Camera-type eye (tissue), 1 donor: Measurements from ENCODE around the gene PIP5K1A. TPM values are rescaled to one million over a fixed set of nuclear protein-coding genes. Genes with fewer than 3 reads are reported as not detected.

Experiments used
- total RNA-seq: library from RNA; depleted of rRNA; stranded (reverse); fragments of >200 nt; gene quantifications from one replicate; pipeline ENCODE4 v1.2.3, GENCODE V29; 2014

The PIP5K1A gene, protein sequence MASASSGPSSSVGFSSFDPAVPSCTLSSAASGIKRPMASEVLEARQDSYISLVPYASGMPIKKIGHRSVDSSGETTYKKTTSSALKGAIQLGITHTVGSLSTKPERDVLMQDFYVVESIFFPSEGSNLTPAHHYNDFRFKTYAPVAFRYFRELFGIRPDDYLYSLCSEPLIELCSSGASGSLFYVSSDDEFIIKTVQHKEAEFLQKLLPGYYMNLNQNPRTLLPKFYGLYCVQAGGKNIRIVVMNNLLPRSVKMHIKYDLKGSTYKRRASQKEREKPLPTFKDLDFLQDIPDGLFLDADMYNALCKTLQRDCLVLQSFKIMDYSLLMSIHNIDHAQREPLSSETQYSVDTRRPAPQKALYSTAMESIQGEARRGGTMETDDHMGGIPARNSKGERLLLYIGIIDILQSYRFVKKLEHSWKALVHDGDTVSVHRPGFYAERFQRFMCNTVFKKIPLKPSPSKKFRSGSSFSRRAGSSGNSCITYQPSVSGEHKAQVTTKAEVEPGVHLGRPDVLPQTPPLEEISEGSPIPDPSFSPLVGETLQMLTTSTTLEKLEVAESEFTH
- 117 TPM for total RNA-seq

DNA sequence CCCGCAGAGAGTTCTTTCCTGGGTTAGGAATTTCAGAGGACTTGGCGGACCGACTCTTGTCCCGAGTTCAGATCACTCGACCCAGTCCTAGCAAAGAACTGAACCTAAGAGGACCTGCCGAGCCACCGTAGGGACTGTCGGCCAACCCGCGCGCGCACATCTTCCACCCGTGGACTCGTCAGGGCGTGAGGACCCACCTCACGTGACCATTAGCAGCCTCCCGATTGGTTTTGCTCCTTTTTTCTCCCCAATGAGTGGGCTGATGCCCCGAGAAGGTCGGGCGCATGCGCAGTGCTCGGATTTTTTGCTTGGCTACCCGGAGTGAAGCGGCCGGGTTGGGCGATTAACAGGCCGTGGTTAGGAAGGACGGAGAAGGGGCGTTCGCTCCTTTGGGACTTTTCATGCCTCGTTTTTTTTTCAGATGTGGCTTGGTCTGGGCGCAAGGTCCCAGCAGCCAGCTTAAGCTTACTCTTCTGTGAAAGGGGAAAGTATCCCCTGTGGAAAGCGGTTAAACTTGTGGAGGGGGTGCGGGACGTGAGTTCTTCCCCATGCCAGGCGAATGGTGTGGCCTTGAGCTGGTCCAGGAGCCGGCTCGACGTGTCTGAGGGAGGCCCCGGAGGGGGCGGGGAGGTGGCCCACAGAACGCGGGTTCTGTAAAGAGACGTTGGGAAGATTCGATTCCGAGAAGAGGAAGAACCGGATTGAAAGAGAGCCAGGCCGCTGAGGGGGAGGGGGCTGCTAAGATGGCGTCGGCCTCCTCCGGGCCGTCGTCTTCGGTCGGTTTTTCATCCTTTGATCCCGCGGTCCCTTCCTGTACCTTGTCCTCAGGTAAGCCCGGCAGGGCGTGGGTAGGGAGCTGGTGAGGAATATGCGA is at the start of gene PIP5K1A:
Gene PIP5K1A (plus strand): TSS at position 299 of the 874 bp plus-strand sequence. CDS start 445 bp downstream, at position 744.

DNA sequence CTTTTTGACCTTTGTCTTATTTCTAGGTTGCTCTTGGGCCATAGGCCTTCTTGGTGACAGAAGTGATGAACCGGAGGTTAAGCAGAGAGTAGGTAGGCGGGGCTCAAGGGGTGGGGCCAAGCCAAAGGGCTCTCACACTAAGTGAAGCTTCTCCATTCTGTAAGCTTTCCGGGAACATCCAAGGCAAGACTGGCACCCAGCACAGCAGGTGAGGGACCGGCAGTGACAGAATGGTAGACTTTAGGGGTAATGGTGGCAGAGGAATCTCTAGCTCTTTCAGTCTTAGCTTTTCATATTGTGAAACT is 41.9 kb upstream of the PIP5K1A start, which contains the start of gene TNFAIP8L2:
Gene TNFAIP8L2 (plus strand): TSS at position 135 of the 305 bp plus-strand sequence. CDS start 2,049 bp downstream, outside the sequence.

DNA sequence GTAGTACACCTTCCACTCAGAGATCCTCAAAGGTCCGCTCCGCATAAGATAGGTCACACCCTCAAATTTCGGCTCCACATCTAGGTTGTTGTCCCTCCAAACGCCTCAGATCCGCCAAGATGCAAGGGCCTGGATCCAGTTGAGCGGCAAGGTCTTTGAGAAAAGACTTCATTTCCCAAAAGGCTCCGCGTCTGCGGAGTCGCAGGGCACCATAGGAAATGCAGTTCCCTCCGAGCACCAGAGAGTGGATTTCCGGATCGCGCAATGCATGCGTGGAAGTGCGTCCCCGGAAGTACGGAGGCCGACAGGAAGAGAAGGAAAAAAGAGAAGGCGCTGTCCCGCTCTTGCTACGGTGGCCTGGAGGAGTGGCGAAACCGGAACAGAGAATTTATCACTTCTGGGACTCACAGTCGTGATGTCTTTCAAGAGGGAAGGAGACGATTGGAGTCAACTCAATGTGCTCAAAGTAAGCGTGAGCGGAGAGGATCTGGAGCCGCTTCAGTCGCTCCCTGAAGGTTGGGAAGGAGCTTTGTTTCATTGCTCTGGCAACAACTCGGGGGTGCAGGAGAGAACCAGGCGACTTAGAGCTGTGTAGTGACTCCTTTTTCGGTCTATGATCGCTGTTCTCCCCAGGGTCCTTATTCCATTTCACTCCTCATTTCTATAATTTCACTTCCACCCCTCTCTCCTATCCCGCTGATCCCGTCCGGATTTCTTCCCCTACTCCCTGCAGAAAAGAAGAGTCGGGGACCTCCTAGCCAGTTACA is 32.4 kb upstream of the PIP5K1A start, which contains the start of the genes LYSMD1 and SCNM1:
Gene LYSMD1 (minus strand): TSS at position 165 of the 767 bp plus-strand sequence. CDS start 644 bp downstream, outside the sequence.
Gene SCNM1 (plus strand): TSS at position 407 of the 767 bp plus-strand sequence. CDS start 9 bp downstream, at position 416.

DNA sequence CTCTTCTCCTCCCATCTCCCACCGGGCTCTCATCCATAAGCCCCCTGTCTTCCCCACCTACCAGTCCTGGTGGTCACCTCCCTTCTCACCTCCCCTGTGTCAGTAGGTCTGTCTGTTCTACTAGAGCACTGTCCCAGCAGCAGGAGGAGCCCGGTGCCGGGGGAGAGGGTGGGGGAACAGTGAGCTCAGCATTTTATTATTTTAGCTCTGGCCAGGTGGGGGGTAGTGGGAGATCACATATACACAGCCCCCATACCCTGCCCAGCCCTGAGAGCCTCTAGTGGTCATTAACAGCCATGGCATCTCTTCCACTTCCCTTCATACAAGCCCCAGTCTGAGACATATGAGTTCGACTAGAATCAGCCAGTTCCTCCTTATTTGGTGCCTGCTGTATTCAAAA is 22.5 kb upstream of the PIP5K1A start, which contains the start of gene TMOD4:
Gene TMOD4 (minus strand): TSS at position 119 of the 400 bp plus-strand sequence. CDS start 1,106 bp downstream, outside the sequence.

DNA sequence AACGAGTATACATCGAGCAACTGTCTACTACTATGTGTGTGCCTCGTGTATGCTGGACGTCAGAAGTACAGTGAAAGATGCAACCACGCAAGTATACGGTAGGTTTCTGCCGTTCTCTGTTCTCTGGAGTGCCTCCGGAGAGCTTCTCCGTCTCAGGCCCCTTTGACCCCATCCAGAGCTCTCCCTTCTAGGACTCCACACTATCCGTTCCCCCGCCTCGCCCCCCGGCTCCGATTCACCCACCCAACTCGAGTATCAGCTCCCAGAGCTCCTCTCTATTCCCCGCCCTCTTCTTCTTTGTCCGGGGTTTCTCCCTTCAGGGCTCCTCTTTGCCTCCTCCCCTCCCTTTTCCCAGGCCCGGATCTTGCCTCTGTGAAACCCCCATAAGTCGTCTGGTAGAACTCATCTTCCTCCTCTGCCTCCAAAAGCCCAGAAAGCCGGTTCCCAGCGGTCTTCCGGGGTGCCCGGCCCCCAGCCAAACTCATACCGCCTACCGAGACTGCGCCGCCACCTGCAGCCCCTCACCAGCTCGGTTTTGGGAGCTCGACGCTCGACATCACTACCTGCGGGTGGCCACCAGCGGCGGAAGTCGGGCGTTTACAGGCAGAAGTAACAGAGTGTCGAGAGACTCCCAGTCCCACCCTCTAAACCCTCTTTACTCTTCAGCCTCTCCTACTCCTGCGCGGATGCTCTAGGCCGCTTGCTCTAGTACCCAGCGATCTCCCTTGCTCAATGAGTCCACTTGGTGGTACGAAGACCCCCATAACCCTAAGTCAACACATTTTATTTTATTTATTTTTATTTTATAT is 8.5 kb upstream of the PIP5K1A start, which contains the start of gene VPS72:
Gene VPS72 (minus strand): TSS at position 561 of the 809 bp plus-strand sequence. CDS start 76 bp downstream, at position 485.

DNA sequence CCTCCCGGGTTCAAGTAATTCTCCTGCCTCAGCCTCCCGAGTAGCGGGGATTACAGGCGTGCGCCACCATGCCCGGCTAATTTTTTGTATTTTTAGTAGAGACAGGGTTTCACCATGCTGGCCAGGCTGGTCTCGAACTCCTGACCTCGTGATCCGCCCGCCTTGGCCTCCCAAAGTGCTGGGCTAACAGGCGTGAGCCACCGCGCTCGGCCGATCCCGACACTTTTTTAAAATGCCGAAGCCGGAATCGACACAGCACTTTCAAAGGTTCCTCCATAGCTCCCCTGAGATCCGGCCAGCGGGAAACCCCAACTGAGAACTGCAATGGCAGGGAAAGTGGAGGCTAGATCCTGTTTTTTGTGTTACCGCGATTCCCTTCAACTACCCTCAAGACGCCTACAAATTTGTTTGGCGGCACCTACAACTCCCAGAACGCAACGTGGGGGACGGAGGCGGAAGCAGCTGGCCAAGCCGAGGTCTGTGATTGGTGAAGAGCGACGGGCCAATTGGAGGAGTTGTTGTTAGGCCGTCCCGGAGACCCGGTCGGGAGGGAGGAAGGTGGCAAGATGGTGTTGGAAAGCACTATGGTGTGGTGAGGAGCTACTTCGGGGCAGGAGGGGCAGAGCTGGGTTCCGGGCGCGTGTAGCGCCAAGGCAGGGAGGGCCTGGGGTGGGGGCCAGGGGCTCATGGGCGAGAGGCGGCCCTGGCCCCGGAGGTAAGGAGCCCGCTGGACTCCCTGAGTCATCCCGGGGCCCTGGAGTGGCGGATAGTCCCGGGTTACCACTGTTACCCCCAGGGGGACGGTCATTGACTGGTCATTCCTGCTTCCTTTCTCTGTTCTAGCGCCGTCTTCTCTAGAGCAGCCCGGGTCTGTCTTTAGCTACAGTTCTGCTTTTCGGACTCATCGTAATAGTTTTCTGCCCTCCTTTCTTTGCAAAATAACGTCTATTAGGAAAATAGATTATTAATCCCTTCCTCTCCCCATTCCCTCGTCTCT is 56.2 kb downstream of the PIP5K1A start, which contains the start of gene PSMD4:
Gene PSMD4 (plus strand): TSS at position 518 of the 997 bp plus-strand sequence. CDS start 49 bp downstream, at position 567.

DNA sequence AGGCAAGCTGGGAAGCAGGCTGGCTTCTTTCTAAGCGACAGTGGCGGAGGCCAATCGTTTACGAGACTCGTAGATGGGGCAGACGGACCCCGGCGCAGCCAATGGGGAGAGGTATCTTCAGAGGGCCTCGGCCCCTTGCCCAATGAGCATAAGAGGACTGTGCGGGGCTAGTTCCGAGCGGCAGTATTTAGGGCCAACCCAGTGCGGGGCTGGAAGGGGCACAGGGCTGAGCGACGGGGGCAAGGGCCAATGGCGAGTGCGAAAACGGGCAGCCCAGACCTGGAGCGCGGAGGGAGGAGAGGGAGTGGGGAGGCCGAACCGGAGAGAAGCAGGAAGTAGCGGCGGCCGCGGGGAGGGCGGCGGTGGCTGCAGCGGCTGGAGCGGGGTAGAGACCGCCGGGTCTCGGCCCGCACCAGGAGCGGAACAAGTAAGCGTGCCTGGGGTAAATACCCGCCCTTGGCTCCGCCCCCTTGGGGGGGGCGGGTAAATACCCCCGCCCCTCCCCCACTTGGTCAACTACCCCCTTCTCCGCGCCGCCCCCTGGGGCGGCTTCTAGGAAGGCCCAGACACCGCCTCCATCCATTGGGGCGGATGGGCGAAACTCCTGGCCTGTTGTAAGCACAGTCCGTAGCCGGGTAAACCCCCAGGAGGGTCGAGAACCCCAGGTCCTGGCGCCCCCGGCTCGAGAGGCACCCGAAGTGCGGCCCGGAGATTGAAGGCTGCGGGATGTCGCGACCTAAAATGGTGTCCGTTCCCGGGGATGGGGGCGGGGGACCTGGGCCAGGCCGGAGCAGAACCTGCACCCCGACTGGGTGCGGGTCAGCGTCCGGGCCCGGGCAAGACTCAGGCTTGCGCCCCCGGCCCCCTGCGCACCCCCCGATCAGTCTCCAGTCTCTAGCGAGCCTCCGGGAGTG is 83.9 kb downstream of the PIP5K1A start, which contains the start of gene ZNF687:
Gene ZNF687 (plus strand): TSS at position 331 of the 914 bp plus-strand sequence. CDS start 3,993 bp downstream, outside the sequence.

Other genes starting within 250 kb of the PIP5K1A start
- gene CERS2, start 223.7 kb upstream of the PIP5K1A start, total RNA-seq, result 62.3 TPM
- gene ANXA9, start 216.3 kb upstream of the PIP5K1A start, total RNA-seq, result 0.55 TPM
- gene MINDY1, start 191.7 kb upstream of the PIP5K1A start, total RNA-seq, result 24.8 TPM
- gene PRUNE1, start 190.1 kb upstream of the PIP5K1A start, total RNA-seq, result 26.1 TPM
- gene BNIPL, start 162.0 kb upstream of the PIP5K1A start, total RNA-seq, result 9.5 TPM
- 8.9 TPM for gene C1orf56, start 150.8 kb upstream of the PIP5K1A start, total RNA-seq
- 44.4 TPM for gene CDC42SE1, start 138.9 kb upstream of the PIP5K1A start, total RNA-seq
- 15.3 TPM for gene MLLT11, start 138.2 kb upstream of the PIP5K1A start, total RNA-seq
- 25.1 TPM for gene GABPB2, start 127.8 kb upstream of the PIP5K1A start, total RNA-seq
- gene SEMA6C, start 51.9 kb upstream of the PIP5K1A start, total RNA-seq, result 42.6 TPM
- 1.9 TPM for gene TNFAIP8L2, start 41.9 kb upstream of the PIP5K1A start, total RNA-seq
- 19.3 TPM for gene LYSMD1, start 32.6 kb upstream of the PIP5K1A start, total RNA-seq
- 16.5 TPM for gene SCNM1, start 32.4 kb upstream of the PIP5K1A start, total RNA-seq
- not detected for gene TMOD4, start 22.6 kb upstream of the PIP5K1A start, total RNA-seq
- 52.3 TPM for gene VPS72, start 8.4 kb upstream of the PIP5K1A start, total RNA-seq
- 101 TPM for gene PSMD4, start 56.2 kb downstream of the PIP5K1A start, total RNA-seq
- gene ZNF687, start 83.7 kb downstream of the PIP5K1A start, total RNA-seq, result 46.3 TPM
- gene PI4KB, start 128.9 kb downstream of the PIP5K1A start, total RNA-seq, result 59.9 TPM
- gene RFX5, start 148.7 kb downstream of the PIP5K1A start, total RNA-seq, result 34.7 TPM
- 30.8 TPM for gene SELENBP1, start 174.2 kb downstream of the PIP5K1A start, total RNA-seq
- gene PSMB4, start 201.0 kb downstream of the PIP5K1A start, total RNA-seq, result 169 TPM